ENCODE data around the gene PDHB. TPM values are rescaled to one million over a fixed set of nuclear protein-coding genes. Genes with fewer than 3 reads are reported as not detected.

The PDHB gene
- total and polyA plus RNA-seq, 2 of the 13 experiments (the other 11 are each of a cell fraction or from before 2014, with no cell fraction given), result 108 to 153 TPM

- TF ChIP-seq FOXO4 (CRISPR knock-in tag; conservative IDR thresholded peaks at IDR 0.05), result 0 out of 2 replicates have a peak, but pooled peaks have one; percentile 32
- TF ChIP-seq HMGXB4 (CRISPR knock-in tag; IDR thresholded peaks at IDR 0.05; ENCODE audit: borderline replicate concordance in 1 of 2, low read depth in 1 of 2), result 0 out of 4 replicates have a peak, but pooled peaks of 1 of the 2 experiments have one; percentile 1
- no peak for TF ChIP-seq CTCF (CRISPR knock-in tag; IDR thresholded peaks at IDR 0.05)
- TF ChIP-seq KDM5B (CRISPR knock-in tag; IDR thresholded peaks at IDR 0.05; ENCODE audit: borderline replicate concordance), result no peak; the same call in none of the 2 replicates
- no peak; the same call in 1 of the 2 replicates for TF ChIP-seq SOX13 (IDR thresholded peaks at IDR 0.05)
- peak in 1 of 2 experiments; percentile 60; a peak in 1 of 4 replicates for TF ChIP-seq SOX13 (CRISPR knock-in tag; conservative IDR thresholded peaks at IDR 0.05 in 1 of 2, IDR thresholded peaks at IDR 0.05 in 1 of 2)
- TF ChIP-seq ZNF883 (CRISPR knock-in tag; IDR thresholded peaks at IDR 0.05; ENCODE audit: not compliant biosample characterization), result peak; percentile 28
- TF ChIP-seq MAX (IDR thresholded peaks at IDR 0.05), result no peak; the same call in 1 of the 2 replicates
- TF ChIP-seq NCOA2 (CRISPR knock-in tag; IDR thresholded peaks at IDR 0.05), result no peak
- no peak for TF ChIP-seq ZKSCAN8 (CRISPR knock-in tag; IDR thresholded peaks at IDR 0.05; ENCODE audit: borderline replicate concordance)
- peak; percentile 49; the same call in 1 of the 2 replicates for TF ChIP-seq PPARG (CRISPR knock-in tag; conservative IDR thresholded peaks at IDR 0.05)
- TF ChIP-seq FOXK1 (CRISPR knock-in tag; IDR thresholded peaks at IDR 0.05; ENCODE audit: borderline replicate concordance, low read depth), result no peak
- TF ChIP-seq ZSCAN20 (CRISPR knock-in tag; IDR thresholded peaks at IDR 0.05; ENCODE audit: borderline replicate concordance), result no peak
- no peak for TF ChIP-seq NONO (IDR thresholded peaks at IDR 0.05)
- TF ChIP-seq NONO (CRISPR knock-in tag; conservative IDR thresholded peaks at IDR 0.05), result no peak
- TF ChIP-seq TAF1 (CRISPR knock-in tag; IDR thresholded peaks at IDR 0.05), result peak; percentile 13; the same call in 1 of the 2 replicates
- no peak for TF ChIP-seq ZNF724P (CRISPR knock-in tag; IDR thresholded peaks at IDR 0.05; ENCODE audit: borderline replicate concordance)
- no peak for TF ChIP-seq HIVEP1 (CRISPR knock-in tag; IDR thresholded peaks at IDR 0.05)
- TF ChIP-seq ZMAT5 (CRISPR knock-in tag; IDR thresholded peaks at IDR 0.05; ENCODE audit: borderline replicate concordance, low read depth), result no peak
- TF ChIP-seq E2F1 (CRISPR knock-in tag; IDR thresholded peaks at IDR 0.05), result no peak
- no peak for TF ChIP-seq EHMT2 (IDR thresholded peaks at IDR 0.05; ENCODE audit: borderline replicate concordance, low read depth, low read length)
These were observed 36.9 kb upstream of the PDHB start (continued) for GRCh38 chr3:58470363-58471024.

All from HepG2 (cell line).